Measurements from ENCODE around the gene HMOX1. TPM values are rescaled to one million over a fixed set of nuclear protein-coding genes. Genes with fewer than 3 reads are reported as not detected.

The HMOX1 gene, protein sequence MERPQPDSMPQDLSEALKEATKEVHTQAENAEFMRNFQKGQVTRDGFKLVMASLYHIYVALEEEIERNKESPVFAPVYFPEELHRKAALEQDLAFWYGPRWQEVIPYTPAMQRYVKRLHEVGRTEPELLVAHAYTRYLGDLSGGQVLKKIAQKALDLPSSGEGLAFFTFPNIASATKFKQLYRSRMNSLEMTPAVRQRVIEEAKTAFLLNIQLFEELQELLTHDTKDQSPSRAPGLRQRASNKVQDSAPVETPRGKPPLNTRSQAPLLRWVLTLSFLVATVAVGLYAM
- total RNA-seq, result 14.0 and 40.1 TPM in 2 replicates

DNA sequence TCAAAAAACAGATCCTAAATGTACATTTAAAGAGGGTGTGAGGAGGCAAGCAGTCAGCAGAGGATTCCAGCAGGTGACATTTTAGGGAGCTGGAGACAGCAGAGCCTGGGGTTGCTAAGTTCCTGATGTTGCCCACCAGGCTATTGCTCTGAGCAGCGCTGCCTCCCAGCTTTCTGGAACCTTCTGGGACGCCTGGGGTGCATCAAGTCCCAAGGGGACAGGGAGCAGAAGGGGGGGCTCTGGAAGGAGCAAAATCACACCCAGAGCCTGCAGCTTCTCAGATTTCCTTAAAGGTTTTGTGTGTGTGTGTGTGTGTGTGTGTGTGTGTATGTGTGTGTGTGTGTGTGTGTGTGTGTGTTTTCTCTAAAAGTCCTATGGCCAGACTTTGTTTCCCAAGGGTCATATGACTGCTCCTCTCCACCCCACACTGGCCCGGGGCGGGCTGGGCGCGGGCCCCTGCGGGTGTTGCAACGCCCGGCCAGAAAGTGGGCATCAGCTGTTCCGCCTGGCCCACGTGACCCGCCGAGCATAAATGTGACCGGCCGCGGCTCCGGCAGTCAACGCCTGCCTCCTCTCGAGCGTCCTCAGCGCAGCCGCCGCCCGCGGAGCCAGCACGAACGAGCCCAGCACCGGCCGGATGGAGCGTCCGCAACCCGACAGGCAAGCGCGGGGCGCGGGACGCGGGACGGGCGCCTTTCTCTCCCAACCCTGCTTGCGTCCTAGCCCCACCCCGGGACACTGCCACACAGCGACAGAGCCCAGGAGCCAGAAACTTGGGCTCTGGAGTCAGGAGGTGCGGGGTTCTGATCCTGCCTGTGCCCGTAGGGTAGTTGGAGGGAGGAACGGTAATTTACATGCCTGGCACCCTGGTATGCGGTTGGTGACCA lies at the start of gene HMOX1:
TSS of gene HMOX1 (plus strand) at position 560 of the 887 bp plus-strand sequence. CDS start at position 638, 78 bp downstream.

DNA sequence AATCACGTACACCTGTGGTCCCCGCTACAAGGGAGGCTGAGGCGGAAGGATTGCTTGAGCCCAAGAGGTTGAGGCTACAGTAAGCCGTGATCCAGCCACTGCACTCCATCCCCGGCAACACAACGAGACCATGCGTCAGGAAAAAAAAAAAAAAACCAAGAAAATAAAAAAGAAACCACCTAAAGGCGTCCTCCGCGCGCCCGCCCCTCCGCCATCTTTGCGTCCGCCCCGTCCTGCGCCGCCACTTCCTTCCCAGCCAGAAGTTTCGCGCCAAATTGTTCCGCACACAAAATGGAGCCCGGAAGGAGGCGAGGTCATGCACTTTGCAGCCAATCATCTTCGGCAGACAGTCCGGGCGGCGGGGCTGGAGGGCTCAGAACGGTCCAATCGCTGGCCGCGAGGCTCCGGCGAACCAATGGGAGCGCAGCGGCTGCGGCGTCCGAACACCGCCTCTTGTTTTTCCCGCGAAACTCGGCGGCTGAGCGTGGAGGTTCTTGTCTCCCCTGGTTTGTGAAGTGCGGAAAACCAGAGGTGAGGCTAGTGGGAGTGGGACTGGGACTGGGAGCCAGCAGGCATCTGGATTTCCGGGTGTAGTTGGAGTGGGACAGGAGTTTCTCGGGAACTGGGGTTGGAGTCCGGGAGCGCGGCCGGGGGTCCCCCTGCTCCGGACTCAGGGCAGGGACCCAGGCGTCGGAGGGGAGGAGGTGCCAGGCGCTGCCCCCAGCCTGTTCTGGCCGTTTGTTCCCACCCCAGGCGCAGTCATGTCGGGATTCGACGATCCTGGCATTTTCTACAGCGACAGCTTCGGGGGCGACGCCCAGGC lies 19.0 kb downstream of the HMOX1 start, which contains the start of gene MCM5:
TSS of gene MCM5 (plus strand) at position 463 of the 823 bp plus-strand sequence. CDS start at position 762, 299 bp downstream.

Other genes with a start within 250 kb of the HMOX1 start
- 9.1 and 12.5 TPM in 2 replicates for gene HMGXB4, start 123.6 kb upstream of the HMOX1 start, total RNA-seq
- 27.9 and 28.2 TPM in 2 replicates for gene TOM1, start 81.2 kb upstream of the HMOX1 start, total RNA-seq
- 19.3 and 20.9 TPM in 2 replicates for gene MCM5, start 19.0 kb downstream of the HMOX1 start, total RNA-seq
- not detected in 2 replicates for gene RASD2, start 159.7 kb downstream of the HMOX1 start, total RNA-seq
- not detected in 2 replicates for gene MB, start 236.2 kb downstream of the HMOX1 start, total RNA-seq

Measured in dermis lymphatic vessel endothelial cell (primary cell).